GM12874 (cell line): ENCODE results near the gene PLEKHH2.

ENCODE experiments used
- CTCF ChIP-seq: IDR thresholded peaks from 2 replicates; pipeline ENCODE4 v1.5.1; 2011; ENCODE audit warnings: low read depth, mild to moderate bottlenecking, control low read depth, low read length, moderate library complexity; ENCODE audit not compliant: insufficient read depth

The PLEKHH2 gene

GRCh38 chr2:43812006-43812405, 174.9 kb downstream of the PLEKHH2 start:
- no peak for TF ChIP-seq CTCF

GRCh38 chr2:43812947-43813346, 175.9 kb downstream of the PLEKHH2 start:
- TF ChIP-seq CTCF = no peak

GRCh38 chr2:43814711-43815110, 177.7 kb downstream of the PLEKHH2 start:
- TF ChIP-seq CTCF = no peak
